Coronary artery (tissue), 2 donors: ENCODE data around the gene PRPF19.

Experiments
- DNase-seq: peaks from one replicate; pipeline ENCODE4 v3.0.0-alpha.2; 2017; ENCODE audit warnings: low spot score
- H3K27ac ChIP-seq, 2 donors: fragments of 200-600 bp; sonication (generic); one replicate each; pipeline ENCODE4 v1.5.1; 2016 to 2019
- H3K4me3 ChIP-seq: fragments of 200-600 bp; sonication (generic); 2 replicates; pipeline ENCODE4 v1.5.1; 2016; ENCODE audit warnings: mild to moderate bottlenecking, moderate library complexity
- TF ChIP-seq, protein P1 (sequence below): fragments of 200-600 bp; sonication (generic); IDR thresholded peaks from one replicate; pipeline ENCODE4 v1.5.1; 2019; ENCODE audit warnings: antibody characterized with exemption

PRPF19 gene

GRCh38 chr11:60934124-60934789 lies 27.9 kb upstream of the PRPF19 start:
- TF ChIP-seq, protein P1, sequence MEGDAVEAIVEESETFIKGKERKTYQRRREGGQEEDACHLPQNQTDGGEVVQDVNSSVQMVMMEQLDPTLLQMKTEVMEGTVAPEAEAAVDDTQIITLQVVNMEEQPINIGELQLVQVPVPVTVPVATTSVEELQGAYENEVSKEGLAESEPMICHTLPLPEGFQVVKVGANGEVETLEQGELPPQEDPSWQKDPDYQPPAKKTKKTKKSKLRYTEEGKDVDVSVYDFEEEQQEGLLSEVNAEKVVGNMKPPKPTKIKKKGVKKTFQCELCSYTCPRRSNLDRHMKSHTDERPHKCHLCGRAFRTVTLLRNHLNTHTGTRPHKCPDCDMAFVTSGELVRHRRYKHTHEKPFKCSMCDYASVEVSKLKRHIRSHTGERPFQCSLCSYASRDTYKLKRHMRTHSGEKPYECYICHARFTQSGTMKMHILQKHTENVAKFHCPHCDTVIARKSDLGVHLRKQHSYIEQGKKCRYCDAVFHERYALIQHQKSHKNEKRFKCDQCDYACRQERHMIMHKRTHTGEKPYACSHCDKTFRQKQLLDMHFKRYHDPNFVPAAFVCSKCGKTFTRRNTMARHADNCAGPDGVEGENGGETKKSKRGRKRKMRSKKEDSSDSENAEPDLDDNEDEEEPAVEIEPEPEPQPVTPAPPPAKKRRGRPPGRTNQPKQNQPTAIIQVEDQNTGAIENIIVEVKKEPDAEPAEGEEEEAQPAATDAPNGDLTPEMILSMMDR = no peak
- no peak for DNase-seq
- H3K4me3 ChIP-seq = no peak overlapping the region
- no peak overlapping the region for H3K27ac ChIP-seq

- Histone ChIP-seq H3K27ac (no peak overlapping the region), H3K4me3 (no peak overlapping the region)
- TF ChIP-seq, protein P1 = no peak
- no peak for DNase-seq
Observed at GRCh38 chr11:60933416-60934123, 27.2 kb upstream of the PRPF19 start.

GRCh38 chr11:60932605-60933356 lies 26.4 kb upstream of the PRPF19 start:
- TF ChIP-seq, protein P1 = no peak
- DNase-seq = no peak
- Histone ChIP-seq H3K4me3 (no peak overlapping the region), H3K27ac (no peak overlapping the region)

- TF ChIP-seq, protein P1 = no peak
- no peak overlapping the region for H3K4me3 ChIP-seq
- no peak for DNase-seq
- no peak overlapping the region for H3K27ac ChIP-seq
Observed at GRCh38 chr11:60931917-60932316, 25.5 kb upstream of the PRPF19 start.

- no peak for DNase-seq
- H3K4me3 ChIP-seq = no peak overlapping the region
Observed at GRCh38 chr11:60930394-60930793, 24.0 kb upstream of the PRPF19 start.

GRCh38 chr11:60929764-60930163 lies 23.4 kb upstream of the PRPF19 start:
- H3K4me3 ChIP-seq = no peak overlapping the region
- TF ChIP-seq, protein P1 = no peak
- no peak overlapping the region for H3K27ac ChIP-seq
- DNase-seq = no peak

More at GRCh38 chr11:60930394-60930793, 24.0 kb upstream of the PRPF19 start:
- TF ChIP-seq, protein P1 = no peak
- no peak overlapping the region for H3K27ac ChIP-seq
